Measurements from ENCODE around the gene SETD4. TPM values are rescaled to one million over a fixed set of nuclear protein-coding genes. Genes with fewer than 3 reads are reported as not detected.

Gene SETD4
- total and polyA plus RNA-seq, 4 donors = 22.8 to 38.4 (median 27.0) TPM

- Histone ChIP-seq H3K4me1 (ENCODE audit: control insufficient read depth, insufficient read depth, low read length) (no peaks in the 10 kb centered on the region), H3K27ac (ENCODE audit: low read depth, low read length) (no peak overlapping the region), H3K27me3 (ENCODE audit: control insufficient read depth, insufficient read depth, low read length) (no peaks in the 10 kb centered on the region), H3K4me3 (ENCODE audit: low read depth, low read length) (no peak overlapping the region), H3K36me3 (ENCODE audit: control insufficient read depth, insufficient read depth, low read length) (peaks cover 56% of the 10 kb centered on the region), H3K9me3 (ENCODE audit: control insufficient read depth, insufficient read depth, low read length) (no peaks in the 10 kb centered on the region)
- 90% methylated on average over 12 of the region's 17 CpGs for WGBS (ENCODE audit: insufficient coverage)
- no peak for DNase-seq (ENCODE audit: low read depth in 4 of 6, low spot score in 6 of 6)
Measured at GRCh38 chr21:36038701-36039497, 21.4 kb downstream of the SETD4 start.

- Histone ChIP-seq H3K27me3 (ENCODE audit: control insufficient read depth, insufficient read depth, low read length) (no peaks in the 10 kb centered on the region), H3K4me3 (ENCODE audit: low read depth, low read length) (no peak overlapping the region), H3K27ac (ENCODE audit: low read depth, low read length) (no peak overlapping the region), H3K36me3 (ENCODE audit: control insufficient read depth, insufficient read depth, low read length) (peaks cover 47% of the 10 kb centered on the region), H3K9me3 (ENCODE audit: control insufficient read depth, insufficient read depth, low read length) (no peaks in the 10 kb centered on the region), H3K4me1 (ENCODE audit: control insufficient read depth, insufficient read depth, low read length) (no peaks in the 10 kb centered on the region)
- no peak for DNase-seq (ENCODE audit: low read depth in 4 of 6, low spot score in 6 of 6)
- 75% methylated on average over 10 of the region's 10 CpGs for WGBS (ENCODE audit: insufficient coverage)
Measured at GRCh38 chr21:36035381-36035791, 24.9 kb downstream of the SETD4 start.

GRCh38 chr21:36034211-36034913 lies 26.0 kb downstream of the SETD4 start:
- Histone ChIP-seq H3K27me3 (ENCODE audit: control insufficient read depth, insufficient read depth, low read length) (no peaks in the 10 kb centered on the region), H3K4me3 (ENCODE audit: low read depth, low read length) (no peak overlapping the region), H3K36me3 (ENCODE audit: control insufficient read depth, insufficient read depth, low read length) (peaks cover 39% of the 10 kb centered on the region), H3K27ac (ENCODE audit: low read depth, low read length) (no peak overlapping the region), H3K4me1 (ENCODE audit: control insufficient read depth, insufficient read depth, low read length) (no peaks in the 10 kb centered on the region), H3K9me3 (ENCODE audit: control insufficient read depth, insufficient read depth, low read length) (no peaks in the 10 kb centered on the region)
- WGBS (ENCODE audit: insufficient coverage) = 92% methylated on average over 8 of the region's 16 CpGs
- no peak for DNase-seq (ENCODE audit: low read depth in 4 of 6, low spot score in 6 of 6)

- H3K4me1 ChIP-seq (ENCODE audit: control insufficient read depth, insufficient read depth, low read length) = peaks cover 4% of the 10 kb centered on the region
- H3K9me3 ChIP-seq (ENCODE audit: control insufficient read depth, insufficient read depth, low read length) = no peaks in the 10 kb centered on the region
- 90% methylated on average over 18 of the region's 28 CpGs for WGBS (ENCODE audit: insufficient coverage)
- H3K4me3 ChIP-seq (ENCODE audit: low read depth, low read length) = no peak overlapping the region
- peaks cover 30% of the 10 kb centered on the region for H3K36me3 ChIP-seq (ENCODE audit: control insufficient read depth, insufficient read depth, low read length)
- no peak for DNase-seq (ENCODE audit: low read depth in 4 of 6, low spot score in 6 of 6)
- H3K27me3 ChIP-seq (ENCODE audit: control insufficient read depth, insufficient read depth, low read length) = no peaks in the 10 kb centered on the region
- no peak overlapping the region for H3K27ac ChIP-seq (ENCODE audit: low read depth, low read length)
Measured at GRCh38 chr21:36032647-36033406, 27.5 kb downstream of the SETD4 start.

- Histone ChIP-seq H3K4me1 (ENCODE audit: control insufficient read depth, insufficient read depth, low read length) (peaks cover 4% of the 10 kb centered on the region), H3K9me3 (ENCODE audit: control insufficient read depth, insufficient read depth, low read length) (no peaks in the 10 kb centered on the region), H3K4me3 (ENCODE audit: low read depth, low read length) (no peak overlapping the region), H3K27ac (ENCODE audit: low read depth, low read length) (no peak overlapping the region), H3K36me3 (ENCODE audit: control insufficient read depth, insufficient read depth, low read length) (peaks cover 24% of the 10 kb centered on the region), H3K27me3 (ENCODE audit: control insufficient read depth, insufficient read depth, low read length) (no peaks in the 10 kb centered on the region)
- WGBS (ENCODE audit: insufficient coverage) = 50% methylated on average over 12 of the region's 16 CpGs
- DNase-seq (ENCODE audit: low read depth in 4 of 6, low spot score in 6 of 6) = no peak
Measured at GRCh38 chr21:36030581-36031189, 29.6 kb downstream of the SETD4 start.

- H3K4me1 ChIP-seq (ENCODE audit: control insufficient read depth, insufficient read depth, low read length) = peaks cover 4% of the 10 kb centered on the region
- 86% methylated on average over 8 of the region's 8 CpGs for WGBS (ENCODE audit: insufficient coverage)
Measured at GRCh38 chr21:36029309-36029708, 31.0 kb downstream of the SETD4 start.

GRCh38 chr21:36028127-36029069 lies 31.9 kb downstream of the SETD4 start:
- Histone ChIP-seq H3K27ac (ENCODE audit: low read depth, low read length) (no peak overlapping the region), H3K4me3 (ENCODE audit: low read depth, low read length) (no peak overlapping the region), H3K4me1 (ENCODE audit: control insufficient read depth, insufficient read depth, low read length) (peaks cover 4% of the 10 kb centered on the region), H3K9me3 (ENCODE audit: control insufficient read depth, insufficient read depth, low read length) (no peaks in the 10 kb centered on the region), H3K36me3 (ENCODE audit: control insufficient read depth, insufficient read depth, low read length) (peaks cover 8% of the 10 kb centered on the region), H3K27me3 (ENCODE audit: control insufficient read depth, insufficient read depth, low read length) (no peaks in the 10 kb centered on the region)
- WGBS (ENCODE audit: insufficient coverage) = 21% methylated on average over 20 of the region's 25 CpGs
- DNase-seq (ENCODE audit: low read depth in 4 of 6, low spot score in 6 of 6) = peak; percentile 65 to 95 (median 76)

More at GRCh38 chr21:36029309-36029708, 31.0 kb downstream of the SETD4 start:
- no peaks in the 10 kb centered on the region for H3K9me3 ChIP-seq (ENCODE audit: control insufficient read depth, insufficient read depth, low read length)
- DNase-seq (ENCODE audit: low read depth in 4 of 6, low spot score in 6 of 6) = no peak
- H3K27ac ChIP-seq (ENCODE audit: low read depth, low read length) = no peak overlapping the region
- no peak overlapping the region for H3K4me3 ChIP-seq (ENCODE audit: low read depth, low read length)
- H3K27me3 ChIP-seq (ENCODE audit: control insufficient read depth, insufficient read depth, low read length) = no peaks in the 10 kb centered on the region
- H3K36me3 ChIP-seq (ENCODE audit: control insufficient read depth, insufficient read depth, low read length) = peaks cover 12% of the 10 kb centered on the region

- Histone ChIP-seq H3K27me3 (ENCODE audit: control insufficient read depth, insufficient read depth, low read length) (no peaks in the 10 kb centered on the region), H3K36me3 (ENCODE audit: control insufficient read depth, insufficient read depth, low read length) (peaks cover under 1% of the 10 kb centered on the region), H3K4me1 (ENCODE audit: control insufficient read depth, insufficient read depth, low read length) (peaks cover 4% of the 10 kb centered on the region), H3K4me3 (ENCODE audit: low read depth, low read length) (no peak overlapping the region), H3K27ac (ENCODE audit: low read depth, low read length) (no peak overlapping the region), H3K9me3 (ENCODE audit: control insufficient read depth, insufficient read depth, low read length) (no peaks in the 10 kb centered on the region)
- 87% methylated on average over 3 of the region's 5 CpGs for WGBS (ENCODE audit: insufficient coverage)
- no peak for DNase-seq (ENCODE audit: low read depth in 4 of 6, low spot score in 6 of 6)
Measured at GRCh38 chr21:36027347-36027746, 33.0 kb downstream of the SETD4 start.
